ENCODE measurements around the gene LYRM4.

LYRM4 gene

DNA sequence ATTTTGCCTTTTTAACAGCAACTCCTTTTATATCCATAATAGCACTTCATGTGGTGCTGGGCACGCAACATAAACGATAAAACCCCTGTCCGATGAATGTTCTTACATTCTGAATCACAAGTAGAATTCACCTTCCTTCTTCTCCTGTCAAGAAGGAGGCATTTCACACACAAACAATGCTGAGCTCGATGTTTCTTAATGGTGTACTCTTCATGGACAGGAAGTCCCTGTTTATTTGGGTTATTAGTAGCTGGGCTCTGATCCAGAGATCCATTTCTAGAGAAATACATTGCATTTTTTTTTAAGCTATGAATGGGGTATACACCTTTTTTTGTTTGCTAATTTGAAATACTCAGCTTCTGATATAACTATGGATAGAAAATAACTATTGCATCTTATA is 93.2 kb downstream of the LYRM4 start (continued):
- TF ChIP-seq ZNF239 (tag by site-specific recombination; IDR thresholded peaks at IDR 0.05) (no peak), ZNF621 (tag by site-specific recombination; IDR thresholded peaks at IDR 0.05) (no peak)

DNA sequence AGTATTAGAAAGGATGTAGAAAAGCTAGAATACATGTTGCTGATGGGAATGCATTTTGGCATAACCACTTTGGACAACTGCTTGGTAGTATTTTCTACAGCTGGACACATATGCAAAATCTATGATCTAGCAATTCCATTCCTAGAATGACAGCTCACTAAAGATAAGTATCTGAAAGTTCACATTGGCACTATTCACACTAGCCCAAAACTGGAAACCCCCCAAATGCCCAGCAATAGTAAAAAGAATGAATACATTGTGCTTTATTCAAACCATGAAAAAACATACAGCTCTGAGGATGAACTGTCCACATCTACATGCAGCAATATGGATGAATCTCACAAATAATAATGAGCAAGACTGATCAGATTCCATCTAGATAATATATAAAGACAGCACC is 96.7 kb downstream of the LYRM4 start:
- ChIA-PET POLR2A (interaction anchor here (0.7 kb wide), 1 partner anchor 1095 kb away, joined by 3 read pairs; no protein-coding TSS in a partner anchor), CTCF (interaction anchor here (0.5 to 5.0 kb wide), 7 partner anchors 12 to 859 kb away, joined by 3 to 38 read pairs (median 4); no protein-coding TSS in a partner anchor)
- no peaks in the 10 kb centered on the region for H3K9me3 ChIP-seq (ENCODE audit: control insufficient read depth, insufficient read depth, low read depth, low read length)
- no peak overlapping the region for H3K27ac ChIP-seq (ENCODE audit: extremely low read depth, low read depth, low read length)
- no peaks in the 10 kb centered on the region for H3K36me3 ChIP-seq (ENCODE audit: control insufficient read depth in 2 of 2, insufficient read depth in 1 of 2, low read length in 2 of 2)
- H3K4me3 ChIP-seq (ENCODE audit: low read depth, low read length) = no peak overlapping the region
- peaks cover 2% of the 10 kb centered on the region; the same call in 1 of the 2 replicates for H3K4me1 ChIP-seq (ENCODE audit: control insufficient read depth, insufficient read depth, low read length)
- TF ChIP-seq ZNF623 (tag by site-specific recombination; IDR thresholded peaks at IDR 0.05) = no peak
- no peak for TF ChIP-seq ZNF837 (tag by site-specific recombination; IDR thresholded peaks at IDR 0.05)
- TF ChIP-seq ZNF16 (tag by site-specific recombination; IDR thresholded peaks at IDR 0.05; ENCODE audit: low read depth) = no peak
- TF ChIP-seq ZNF785 (tag by site-specific recombination; IDR thresholded peaks at IDR 0.05) = no peak
- TF ChIP-seq TRIM28 (IDR thresholded peaks at IDR 0.05; ENCODE audit: borderline replicate concordance, low read length) = no peak
- TF ChIP-seq, protein P1, sequence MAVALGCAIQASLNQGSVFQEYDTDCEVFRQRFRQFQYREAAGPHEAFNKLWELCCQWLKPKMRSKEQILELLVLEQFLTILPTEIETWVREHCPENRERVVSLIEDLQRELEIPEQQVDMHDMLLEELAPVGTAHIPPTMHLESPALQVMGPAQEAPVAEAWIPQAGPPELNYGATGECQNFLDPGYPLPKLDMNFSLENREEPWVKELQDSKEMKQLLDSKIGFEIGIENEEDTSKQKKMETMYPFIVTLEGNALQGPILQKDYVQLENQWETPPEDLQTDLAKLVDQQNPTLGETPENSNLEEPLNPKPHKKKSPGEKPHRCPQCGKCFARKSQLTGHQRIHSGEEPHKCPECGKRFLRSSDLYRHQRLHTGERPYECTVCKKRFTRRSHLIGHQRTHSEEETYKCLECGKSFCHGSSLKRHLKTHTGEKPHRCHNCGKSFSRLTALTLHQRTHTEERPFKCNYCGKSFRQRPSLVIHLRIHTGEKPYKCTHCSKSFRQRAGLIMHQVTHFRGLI (tag by site-specific recombination; IDR thresholded peaks at IDR 0.05) = no peak
- TF ChIP-seq WT1 (tag by site-specific recombination; IDR thresholded peaks at IDR 0.05) = no peak
- TF ChIP-seq, protein P2, sequence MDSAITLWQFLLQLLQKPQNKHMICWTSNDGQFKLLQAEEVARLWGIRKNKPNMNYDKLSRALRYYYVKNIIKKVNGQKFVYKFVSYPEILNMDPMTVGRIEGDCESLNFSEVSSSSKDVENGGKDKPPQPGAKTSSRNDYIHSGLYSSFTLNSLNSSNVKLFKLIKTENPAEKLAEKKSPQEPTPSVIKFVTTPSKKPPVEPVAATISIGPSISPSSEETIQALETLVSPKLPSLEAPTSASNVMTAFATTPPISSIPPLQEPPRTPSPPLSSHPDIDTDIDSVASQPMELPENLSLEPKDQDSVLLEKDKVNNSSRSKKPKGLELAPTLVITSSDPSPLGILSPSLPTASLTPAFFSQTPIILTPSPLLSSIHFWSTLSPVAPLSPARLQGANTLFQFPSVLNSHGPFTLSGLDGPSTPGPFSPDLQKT (IDR thresholded peaks at IDR 0.05; ENCODE audit: borderline replicate concordance, low read depth, low read length) = no peak
- TF ChIP-seq ZNF324 (tag by site-specific recombination; IDR thresholded peaks at IDR 0.05) = no peak
- TF ChIP-seq, protein P3, sequence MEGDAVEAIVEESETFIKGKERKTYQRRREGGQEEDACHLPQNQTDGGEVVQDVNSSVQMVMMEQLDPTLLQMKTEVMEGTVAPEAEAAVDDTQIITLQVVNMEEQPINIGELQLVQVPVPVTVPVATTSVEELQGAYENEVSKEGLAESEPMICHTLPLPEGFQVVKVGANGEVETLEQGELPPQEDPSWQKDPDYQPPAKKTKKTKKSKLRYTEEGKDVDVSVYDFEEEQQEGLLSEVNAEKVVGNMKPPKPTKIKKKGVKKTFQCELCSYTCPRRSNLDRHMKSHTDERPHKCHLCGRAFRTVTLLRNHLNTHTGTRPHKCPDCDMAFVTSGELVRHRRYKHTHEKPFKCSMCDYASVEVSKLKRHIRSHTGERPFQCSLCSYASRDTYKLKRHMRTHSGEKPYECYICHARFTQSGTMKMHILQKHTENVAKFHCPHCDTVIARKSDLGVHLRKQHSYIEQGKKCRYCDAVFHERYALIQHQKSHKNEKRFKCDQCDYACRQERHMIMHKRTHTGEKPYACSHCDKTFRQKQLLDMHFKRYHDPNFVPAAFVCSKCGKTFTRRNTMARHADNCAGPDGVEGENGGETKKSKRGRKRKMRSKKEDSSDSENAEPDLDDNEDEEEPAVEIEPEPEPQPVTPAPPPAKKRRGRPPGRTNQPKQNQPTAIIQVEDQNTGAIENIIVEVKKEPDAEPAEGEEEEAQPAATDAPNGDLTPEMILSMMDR (tag by site-specific recombination; IDR thresholded peaks at IDR 0.05) = no peak
- TF ChIP-seq, protein P4, sequence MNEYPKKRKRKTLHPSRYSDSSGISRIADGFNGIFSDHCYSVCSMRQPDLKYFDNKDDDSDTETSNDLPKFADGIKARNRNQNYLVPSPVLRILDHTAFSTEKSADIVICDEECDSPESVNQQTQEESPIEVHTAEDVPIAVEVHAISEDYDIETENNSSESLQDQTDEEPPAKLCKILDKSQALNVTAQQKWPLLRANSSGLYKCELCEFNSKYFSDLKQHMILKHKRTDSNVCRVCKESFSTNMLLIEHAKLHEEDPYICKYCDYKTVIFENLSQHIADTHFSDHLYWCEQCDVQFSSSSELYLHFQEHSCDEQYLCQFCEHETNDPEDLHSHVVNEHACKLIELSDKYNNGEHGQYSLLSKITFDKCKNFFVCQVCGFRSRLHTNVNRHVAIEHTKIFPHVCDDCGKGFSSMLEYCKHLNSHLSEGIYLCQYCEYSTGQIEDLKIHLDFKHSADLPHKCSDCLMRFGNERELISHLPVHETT (tag by site-specific recombination; IDR thresholded peaks at IDR 0.05) = no peak
- TF ChIP-seq, protein P5, sequence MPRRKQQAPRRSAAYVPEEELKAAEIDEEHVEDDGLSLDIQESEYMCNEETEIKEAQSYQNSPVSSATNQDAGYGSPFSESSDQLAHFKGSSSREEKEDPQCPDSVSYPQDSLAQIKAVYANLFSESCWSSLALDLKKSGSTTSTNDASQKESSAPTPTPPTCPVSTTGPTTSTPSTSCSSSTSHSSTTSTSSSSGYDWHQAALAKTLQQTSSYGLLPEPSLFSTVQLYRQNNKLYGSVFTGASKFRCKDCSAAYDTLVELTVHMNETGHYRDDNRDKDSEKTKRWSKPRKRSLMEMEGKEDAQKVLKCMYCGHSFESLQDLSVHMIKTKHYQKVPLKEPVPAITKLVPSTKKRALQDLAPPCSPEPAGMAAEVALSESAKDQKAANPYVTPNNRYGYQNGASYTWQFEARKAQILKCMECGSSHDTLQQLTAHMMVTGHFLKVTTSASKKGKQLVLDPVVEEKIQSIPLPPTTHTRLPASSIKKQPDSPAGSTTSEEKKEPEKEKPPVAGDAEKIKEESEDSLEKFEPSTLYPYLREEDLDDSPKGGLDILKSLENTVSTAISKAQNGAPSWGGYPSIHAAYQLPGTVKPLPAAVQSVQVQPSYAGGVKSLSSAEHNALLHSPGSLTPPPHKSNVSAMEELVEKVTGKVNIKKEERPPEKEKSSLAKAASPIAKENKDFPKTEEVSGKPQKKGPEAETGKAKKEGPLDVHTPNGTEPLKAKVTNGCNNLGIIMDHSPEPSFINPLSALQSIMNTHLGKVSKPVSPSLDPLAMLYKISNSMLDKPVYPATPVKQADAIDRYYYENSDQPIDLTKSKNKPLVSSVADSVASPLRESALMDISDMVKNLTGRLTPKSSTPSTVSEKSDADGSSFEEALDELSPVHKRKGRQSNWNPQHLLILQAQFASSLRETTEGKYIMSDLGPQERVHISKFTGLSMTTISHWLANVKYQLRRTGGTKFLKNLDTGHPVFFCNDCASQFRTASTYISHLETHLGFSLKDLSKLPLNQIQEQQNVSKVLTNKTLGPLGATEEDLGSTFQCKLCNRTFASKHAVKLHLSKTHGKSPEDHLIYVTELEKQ (tag by site-specific recombination; IDR thresholded peaks at IDR 0.05; ENCODE audit: borderline replicate concordance) = no peak
- TF ChIP-seq, protein P6, sequence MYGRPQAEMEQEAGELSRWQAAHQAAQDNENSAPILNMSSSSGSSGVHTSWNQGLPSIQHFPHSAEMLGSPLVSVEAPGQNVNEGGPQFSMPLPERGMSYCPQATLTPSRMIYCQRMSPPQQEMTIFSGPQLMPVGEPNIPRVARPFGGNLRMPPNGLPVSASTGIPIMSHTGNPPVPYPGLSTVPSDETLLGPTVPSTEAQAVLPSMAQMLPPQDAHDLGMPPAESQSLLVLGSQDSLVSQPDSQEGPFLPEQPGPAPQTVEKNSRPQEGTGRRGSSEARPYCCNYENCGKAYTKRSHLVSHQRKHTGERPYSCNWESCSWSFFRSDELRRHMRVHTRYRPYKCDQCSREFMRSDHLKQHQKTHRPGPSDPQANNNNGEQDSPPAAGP (tag by site-specific recombination; IDR thresholded peaks at IDR 0.05) = no peak
- TF ChIP-seq ZNF184 (tag by site-specific recombination; IDR thresholded peaks at IDR 0.05) = no peak
- no peak for TF ChIP-seq ZNF133 (tag by site-specific recombination; IDR thresholded peaks at IDR 0.05)
- TF ChIP-seq ZNF2 (tag by site-specific recombination; IDR thresholded peaks at IDR 0.05) = no peak

Data from HEK293 (cell line).